IMR-90 (cell line): ENCODE results near the gene IRAG1. TPM values are rescaled to one million over a fixed set of nuclear protein-coding genes. Genes with fewer than 3 reads are reported as not detected.
A peak's percentile ranks its signal among the peaks of the same experiment; 100 is the strongest.

Source experiments
- ATAC-seq: fragments of 200-7000 bp; cut with Tn5 transposase; 2 replicates; pipeline ENCODE4 v1.9.1; 2020; ENCODE audit warnings: low read depth, mild to moderate bottlenecking, moderate library complexity
- BruUV-seq: library from RNA; stranded (reverse); fragments of 400-500 nt; replicated peaks from 2 replicates; lab custom pipeline; 2021; lab: Mats Ljungman, UMichigan
- CTCF ChIA-PET: fragments of 300-600 bp; formaldehyde crosslinking; extraction: SDS; loops from one replicate; lab custom pipeline; 2021; ENCODE audit warnings: antibody characterized with exemption; lab: Yijun Ruan, JAX
- POLR2A ChIA-PET: fragments of 300-600 bp; sonication (Branson Sonifier 250); formaldehyde crosslinking; loops from one replicate; lab custom pipeline; 2022; ENCODE audit warnings: antibody characterized with exemption; ENCODE audit not compliant: unreplicated experiment; lab: Charles Lee
- DNase-seq: peaks from one replicate; pipeline ENCODE4 v3.0.0; 2013
- H2AFZ ChIP-seq: replicated peaks from 2 replicates; pipeline ENCODE3; 2013; ENCODE audit warnings: low read length, mild to moderate bottlenecking; ENCODE audit not compliant: poor library complexity
- H2AK5ac ChIP-seq: 2 replicates; pipeline ENCODE4 v1.6.1; 2013; ENCODE audit warnings: low read depth, low read length, inconsistent platforms
- H2AK9ac ChIP-seq: replicated peaks from 2 replicates; pipeline ENCODE3; 2013; ENCODE audit warnings: mild to moderate bottlenecking, low read depth, low read length, moderate library complexity; ENCODE audit not compliant: poor library complexity
- H2BK120ac ChIP-seq: 2 replicates; pipeline ENCODE4 v1.6.1; 2013; ENCODE audit warnings: low read depth, low read length, inconsistent platforms
- H2BK15ac ChIP-seq: 3 replicates; pipeline ENCODE4 v1.6.1; 2013; ENCODE audit warnings: low read depth, low read length, inconsistent platforms
- H2BK20ac ChIP-seq: 2 replicates; pipeline ENCODE4 v1.6.1; 2013; ENCODE audit warnings: low read depth, mild to moderate bottlenecking, inconsistent platforms, low read length, moderate library complexity
- H2BK5ac ChIP-seq: 2 replicates; pipeline ENCODE4 v1.6.1; 2013; ENCODE audit warnings: mild to moderate bottlenecking, low read depth, low read length, inconsistent platforms; ENCODE audit not compliant: poor library complexity, severe bottlenecking
- H3K14ac ChIP-seq: replicated peaks from 2 replicates; pipeline ENCODE4 v1.6.1; 2013; ENCODE audit warnings: low read depth, low read length, inconsistent platforms
- H3K18ac ChIP-seq: 2 replicates; pipeline ENCODE4 v1.6.1; 2013; ENCODE audit warnings: low read depth, low read length, control low read depth
- H3K23ac ChIP-seq: 2 replicates; pipeline ENCODE4 v1.6.1; 2013; ENCODE audit warnings: low read depth, low read length, inconsistent platforms
- H3K27ac ChIP-seq: 2 replicates; pipeline ENCODE4 v1.5.1; 2013; ENCODE audit warnings: mild to moderate bottlenecking, control low read depth, low read length; ENCODE audit not compliant: insufficient read depth
- H3K27me3 ChIP-seq: 2 replicates; pipeline ENCODE4 v1.6.1; 2013; ENCODE audit warnings: low read length; ENCODE audit not compliant: control insufficient read depth, insufficient read depth
- H3K36me3 ChIP-seq: 2 replicates; pipeline ENCODE4 v1.6.1; 2013; ENCODE audit warnings: low read length, mixed read lengths; ENCODE audit not compliant: control insufficient read depth, insufficient read depth
- H3K4ac ChIP-seq: 2 replicates; pipeline ENCODE4 v1.6.1; 2013; ENCODE audit warnings: low read depth, low read length, inconsistent platforms
- H3K4me1 ChIP-seq: 2 replicates; pipeline ENCODE4 v1.6.1; 2013; ENCODE audit warnings: low read length, mixed read lengths; ENCODE audit not compliant: control insufficient read depth, insufficient read depth
- H3K4me2 ChIP-seq: 2 replicates; pipeline ENCODE4 v1.6.1; 2013; ENCODE audit warnings: low read depth, mild to moderate bottlenecking, control low read depth, low read length, moderate library complexity
- H3K4me3 ChIP-seq: 2 replicates; pipeline ENCODE4 v1.5.1; 2013; ENCODE audit warnings: low read depth, mild to moderate bottlenecking, control low read depth, low read length, moderate library complexity; ENCODE audit not compliant: insufficient read depth
- H3K56ac ChIP-seq: 2 replicates; pipeline ENCODE4 v1.6.1; 2013; ENCODE audit warnings: low read length, inconsistent platforms; ENCODE audit not compliant: insufficient read depth; ENCODE audit errors: extremely low read depth
- H3K79me1 ChIP-seq, 2 experiments: 2 replicates each; pipeline ENCODE4 v1.6.1; 2013; ENCODE audit warnings: low read length in 2 of 2, inconsistent platforms in 1 of 2, low read depth in 1 of 2
- H3K9ac ChIP-seq: 2 replicates; pipeline ENCODE4 v1.6.1; 2013; ENCODE audit warnings: low read depth, low read length, control low read depth
- H3K9me1 ChIP-seq: 2 replicates; pipeline ENCODE4 v1.6.1; 2013; ENCODE audit warnings: low read length, inconsistent platforms; ENCODE audit not compliant: insufficient read depth
- H3K9me3 ChIP-seq: 2 replicates; pipeline ENCODE4 v1.6.1; 2013; ENCODE audit warnings: low read length; ENCODE audit not compliant: control insufficient read depth, insufficient read depth
- H4K20me1 ChIP-seq: 2 replicates; pipeline ENCODE4 v1.6.1; 2013; ENCODE audit warnings: low read length, inconsistent platforms; ENCODE audit not compliant: insufficient read depth
- H4K5ac ChIP-seq: 2 replicates; pipeline ENCODE4 v1.6.1; 2013; ENCODE audit warnings: mild to moderate bottlenecking, low read depth, low read length, control low read depth
- H4K8ac ChIP-seq, 2 experiments: 2 replicates each; pipeline ENCODE4 v1.6.1; 2013; ENCODE audit warnings: low read depth in 2 of 2, low read length in 2 of 2, control low read depth in 1 of 2, inconsistent platforms in 1 of 2
- H4K91ac ChIP-seq: 2 replicates; pipeline ENCODE4 v1.6.1; 2013; ENCODE audit warnings: low read depth, low read length, inconsistent platforms; ENCODE audit not compliant: insufficient read depth
- BHLHE40 ChIP-seq: fragments of 150-350 bp; IDR thresholded peaks from 2 replicates; pipeline ENCODE4 v1.6.1; 2016; ENCODE audit warnings: mild to moderate bottlenecking, low read depth, low read length
- USF2 ChIP-seq: fragments of 150-350 bp; IDR thresholded peaks from 2 replicates; pipeline ENCODE4 v1.6.1; 2017; ENCODE audit warnings: mild to moderate bottlenecking, antibody characterized with exemption, low read length, low read depth
- WGBS, 2 experiments: methylation state at CpG; one replicate each; pipeline versions ENCODE4 v1.1.5 to v1.1.7; 2013; ENCODE audit warnings: missing lambda C conversion rate in 2 of 2; ENCODE audit not compliant: insufficient read length in 1 of 2; ENCODE audit errors: extremely low coverage in 2 of 2; 5-methylcytosine and 5-hydroxymethylcytosine counted together
- dilution Hi-C: fragments of 300-500 bp; cut with HindIII; formaldehyde crosslinking; loops from one replicate; pipeline ENCODE4 v1.14.3; 2018; ENCODE audit warnings: low sequenced_read_pairs; ENCODE audit not compliant: unreplicated experiment
- in situ Hi-C: fragments of 300-500 bp; cut with MboI; formaldehyde crosslinking; loops from 3 replicates; pipeline ENCODE4 v1.14.3; 2019; ENCODE audit warnings: low sequenced_read_pairs, inconsistent platforms, mixed read lengths
- intact Hi-C: fragments of 100-400 bp; cut with micrococcal nuclease; formaldehyde crosslinking; loops from 2 replicates; pipeline ENCODE4 v1.10.0; 2022
- polyA plus RNA-seq, 3 experiments: library from polyadenylated mRNA; depleted of rRNA; stranded (reverse); fragments of >200 nt; gene quantifications; 2 replicates each; pipeline ENCODE4 v1.2.3, GENCODE V29; 2012; ENCODE audit warnings: low replicate concordance in 1 of 3
- total RNA-seq: library from RNA; depleted of rRNA; stranded (reverse); fragments of >200 nt; gene quantifications from 2 replicates; pipeline ENCODE4 v1.2.3, GENCODE V29; 2012

The IRAG1 gene
- total and polyA plus RNA-seq, 2 of the 4 experiments (the other 2 are of a cell fraction) = 19.4 to 25.8 TPM

GRCh38 chr11:10742460-10743208, 49.1 kb upstream of the IRAG1 start:
- dilution Hi-C loops (loop anchor here (25.0 kb wide), 1 partner anchor 230 kb away; no protein-coding TSS in a partner anchor), intact Hi-C loops (no loop called here), in situ Hi-C loops (loop anchor here (25.0 kb wide), 2 partner anchors 530 to 755 kb away; no protein-coding TSS in a partner anchor)
- POLR2A ChIA-PET = no interaction called here
- Histone ChIP-seq H3K4ac (no peak overlapping the region; the same call in 1 of the 2 replicates), H3K4me2 (no peak overlapping the region), H3K14ac (no peak overlapping the region; the same call in 1 of the 2 replicates), H4K8ac (no peak overlapping the region; a peak in 1 of 4 replicates), H2AK9ac (no peak overlapping the region), H3K4me1 (no peaks in the 10 kb centered on the region), H3K9me3 (no peaks in the 10 kb centered on the region), H3K27me3 (no peaks in the 10 kb centered on the region), H2AFZ (no peak overlapping the region), H3K18ac (no peak overlapping the region), H4K5ac (no peak overlapping the region), H4K91ac (no peak overlapping the region), H2BK20ac (no peak overlapping the region), H3K9ac (no peak overlapping the region), H3K56ac (no peak overlapping the region), H3K23ac (no peak overlapping the region), H3K4me3 (no peak overlapping the region), H3K9me1 (peaks cover 4% of the 10 kb centered on the region; the same call in 1 of the 2 replicates), H2BK15ac (no peak overlapping the region), H2BK5ac (no peak overlapping the region), H3K27ac (no peak overlapping the region), H2BK120ac (no peak overlapping the region), H4K20me1 (no peaks in the 10 kb centered on the region), H3K79me1 (no peaks in the 10 kb centered on the region), H3K36me3 (no peaks in the 10 kb centered on the region), H2AK5ac (0 out of 2 replicates have a peak overlapping the region, but pooled peaks have one; percentile 9)
- DNase-seq = peak; percentile 88
- CTCF ChIA-PET = no interaction called here
- WGBS, 2 experiments = no CpG with 5 or more reads among the region's 9 CpGs
- no TSS peak for BruUV-seq
- TF ChIP-seq USF2 (no peak), BHLHE40 (peak; percentile 63)
- peak; percentile 83 for ATAC-seq
